HG02852 (cell line): ENCODE results near the gene ARHGAP21.
"Not testable (repeated sequence)": the region's sequence is repeated elsewhere in the genome, so short reads cannot be mapped to it uniquely, and the experiment has no call there.

Source experiments
- ATAC-seq: cut with Tn5 transposase; IDR thresholded peaks from one replicate; pipeline ENCODE4 v1.9.1; 2021; ENCODE audit warnings: mild to moderate bottlenecking, moderate library complexity; ENCODE audit not compliant: unreplicated experiment

Gene ARHGAP21

GRCh38 chr10:24685958-24686540 is 37.6 kb downstream of the ARHGAP21 start:
- ATAC-seq: no peak

GRCh38 chr10:24683554-24683953 is 40.1 kb downstream of the ARHGAP21 start:
- ATAC-seq: no peak

- no peak for ATAC-seq
Measured at GRCh38 chr10:24681572-24682088, 42.1 kb downstream of the ARHGAP21 start.

- no peak for ATAC-seq
Measured at GRCh38 chr10:24680647-24681524, 42.8 kb downstream of the ARHGAP21 start.

DNA sequence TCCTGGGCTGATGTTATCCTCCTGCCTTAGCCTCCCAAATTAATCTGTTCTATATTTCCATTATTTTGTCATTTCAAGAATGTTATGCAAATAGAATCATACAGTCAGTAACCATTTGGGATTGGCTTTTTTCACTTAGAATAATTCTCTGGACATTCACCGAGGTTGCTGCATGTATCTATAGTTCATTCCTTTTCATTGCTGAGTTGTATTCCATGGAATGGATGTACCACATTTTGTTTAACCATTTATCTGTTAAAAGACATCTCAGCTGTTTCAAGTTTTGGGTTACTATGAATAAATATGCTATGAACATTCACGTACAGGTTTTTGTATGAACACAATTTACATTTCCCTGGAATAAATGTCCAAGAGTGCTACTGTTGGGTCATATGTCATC is 44.9 kb downstream of the ARHGAP21 start:
- ATAC-seq: no peak

GRCh38 chr10:24674892-24675632 is 48.6 kb downstream of the ARHGAP21 start:
- no peak for ATAC-seq

DNA sequence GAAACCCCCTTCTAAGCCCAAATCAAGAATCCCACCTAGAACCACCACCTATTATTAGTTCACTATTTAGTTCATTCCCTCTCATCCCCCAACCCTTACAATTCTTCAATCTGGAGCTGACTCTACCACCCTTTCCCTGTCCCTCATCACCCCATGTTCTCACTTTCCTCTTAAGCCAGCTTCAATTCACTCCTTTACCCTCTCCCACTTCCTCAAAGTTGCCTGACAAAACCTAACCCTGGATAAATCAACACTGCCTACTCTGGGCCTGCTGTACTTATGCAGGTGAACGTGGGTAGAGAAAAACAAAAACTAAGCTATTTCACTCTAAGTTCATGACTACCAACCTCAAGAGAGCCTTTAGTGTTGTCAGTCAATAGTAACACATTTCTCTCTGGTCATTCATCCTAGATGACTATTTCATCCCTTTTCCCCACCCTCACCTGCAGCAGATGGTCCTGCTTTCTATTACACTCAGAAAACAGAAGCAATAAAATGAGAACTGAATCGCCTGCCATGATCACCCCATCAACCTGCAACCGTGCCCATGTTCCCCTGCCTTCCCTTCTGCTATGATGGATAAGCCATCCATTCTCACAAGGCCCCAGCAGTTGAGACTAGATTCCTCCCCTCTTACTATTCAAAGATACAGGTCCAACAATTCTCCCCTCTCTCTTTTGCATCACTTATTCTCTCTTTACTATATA is 52.6 kb downstream of the ARHGAP21 start:
- no peak for ATAC-seq

GRCh38 chr10:24669285-24669852 is 54.3 kb downstream of the ARHGAP21 start:
- no peak for ATAC-seq

- no peak for ATAC-seq
Measured at GRCh38 chr10:24668247-24668646, 55.4 kb downstream of the ARHGAP21 start.

GRCh38 chr10:24664991-24665390 is 58.7 kb downstream of the ARHGAP21 start:
- ATAC-seq: no peak

GRCh38 chr10:24661376-24661775 is 62.3 kb downstream of the ARHGAP21 start:
- ATAC-seq: no peak

- ATAC-seq: not testable (repeated sequence)
Measured at GRCh38 chr10:24658319-24658718, 65.4 kb downstream of the ARHGAP21 start.

- not testable (repeated sequence) for ATAC-seq
Measured at GRCh38 chr10:24656326-24656725, 67.4 kb downstream of the ARHGAP21 start.

- ATAC-seq: peak; percentile 81
Measured at GRCh38 chr10:24652381-24652957, 71.2 kb downstream of the ARHGAP21 start.

GRCh38 chr10:24651923-24652322 is 71.8 kb downstream of the ARHGAP21 start:
- no peak for ATAC-seq

- no peak for ATAC-seq
Measured at GRCh38 chr10:24650669-24651391, 72.9 kb downstream of the ARHGAP21 start.

DNA sequence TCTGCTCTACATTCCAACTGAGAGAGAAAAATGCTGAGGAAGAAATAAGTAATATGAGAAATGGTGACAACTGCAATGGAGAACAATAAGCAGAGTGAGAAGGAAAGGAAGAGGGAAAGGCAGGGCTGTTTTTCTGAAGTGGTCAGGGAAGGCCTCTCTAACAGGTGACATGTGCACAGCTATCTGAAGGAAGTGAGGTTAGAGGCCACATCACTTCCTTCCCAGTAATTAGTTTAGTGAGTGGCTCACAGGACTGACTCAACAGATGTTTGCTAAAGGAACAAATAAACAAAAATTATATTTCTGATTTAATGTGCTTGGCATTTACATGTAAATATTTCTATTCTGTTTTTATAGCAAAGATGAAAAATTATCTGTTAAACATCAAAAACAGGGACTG is 77.9 kb downstream of the ARHGAP21 start:
- ATAC-seq: peak; percentile 32

GRCh38 chr10:24645022-24645421 is 78.7 kb downstream of the ARHGAP21 start:
- no peak for ATAC-seq

DNA sequence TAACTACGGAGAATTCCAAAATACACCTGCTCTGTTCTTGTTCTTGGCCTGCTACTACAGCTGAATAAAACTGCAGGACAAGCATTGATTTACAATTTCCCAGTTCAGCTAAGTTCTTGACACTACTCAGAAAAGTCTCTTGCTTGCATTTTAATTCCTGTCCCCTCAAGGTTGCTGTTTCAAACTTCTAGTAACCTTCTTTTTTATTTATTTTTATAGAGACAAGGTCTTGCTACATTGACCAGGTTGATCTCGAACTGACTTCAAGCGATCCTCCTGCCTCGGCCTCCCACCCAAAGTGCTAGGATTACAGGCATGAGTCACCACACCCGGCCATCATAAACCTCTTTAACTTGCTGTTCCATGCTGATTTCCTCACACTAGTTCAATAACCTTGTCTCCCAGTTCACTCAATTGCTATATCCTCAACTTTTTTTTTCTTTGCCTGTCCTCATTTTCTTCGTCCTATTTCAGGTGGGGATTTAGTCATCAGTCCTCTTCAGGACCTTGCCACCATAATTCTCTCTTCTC is 79.9 kb downstream of the ARHGAP21 start:
- no peak for ATAC-seq
